Testis (tissue), 2 donors: ENCODE results near the gene TCEA2.

ENCODE experiments used
- CTCF ChIP-seq, 3 experiments: fragments of 450-650 bp in 2 of 3; fragments of 200-600 bp in 1 of 3; sonication (generic) in 1 of 3; IDR thresholded peaks; one replicate each; pipeline ENCODE4 v1.5.1; 2016 to 2019; ENCODE audit warnings: antibody characterized with exemption in 3 of 3, mild to moderate bottlenecking in 2 of 3, moderate library complexity in 1 of 3
- POLR2A ChIP-seq: fragments of 450-650 bp; IDR thresholded peaks from one replicate; pipeline ENCODE4 v1.6.1; 2017; ENCODE audit warnings: antibody characterized with exemption, mild to moderate bottlenecking, moderate library complexity

GRCh38 chr20:64078934-64079272 is 15.9 kb downstream of the TCEA2 start:
- no peak for TF ChIP-seq CTCF (IDR thresholded peaks at IDR 0.05)
- TF ChIP-seq POLR2A: no peak
